HG03175 (cell line): ENCODE measurements around the gene VIPR1.

ENCODE experiments used
- ATAC-seq: cut with Tn5 transposase; IDR thresholded peaks from one replicate; pipeline ENCODE4 v1.9.1; 2021; ENCODE audit warnings: mild to moderate bottlenecking, moderate library complexity; ENCODE audit not compliant: unreplicated experiment

VIPR1 gene, protein sequence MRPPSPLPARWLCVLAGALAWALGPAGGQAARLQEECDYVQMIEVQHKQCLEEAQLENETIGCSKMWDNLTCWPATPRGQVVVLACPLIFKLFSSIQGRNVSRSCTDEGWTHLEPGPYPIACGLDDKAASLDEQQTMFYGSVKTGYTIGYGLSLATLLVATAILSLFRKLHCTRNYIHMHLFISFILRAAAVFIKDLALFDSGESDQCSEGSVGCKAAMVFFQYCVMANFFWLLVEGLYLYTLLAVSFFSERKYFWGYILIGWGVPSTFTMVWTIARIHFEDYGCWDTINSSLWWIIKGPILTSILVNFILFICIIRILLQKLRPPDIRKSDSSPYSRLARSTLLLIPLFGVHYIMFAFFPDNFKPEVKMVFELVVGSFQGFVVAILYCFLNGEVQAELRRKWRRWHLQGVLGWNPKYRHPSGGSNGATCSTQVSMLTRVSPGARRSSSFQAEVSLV

DNA sequence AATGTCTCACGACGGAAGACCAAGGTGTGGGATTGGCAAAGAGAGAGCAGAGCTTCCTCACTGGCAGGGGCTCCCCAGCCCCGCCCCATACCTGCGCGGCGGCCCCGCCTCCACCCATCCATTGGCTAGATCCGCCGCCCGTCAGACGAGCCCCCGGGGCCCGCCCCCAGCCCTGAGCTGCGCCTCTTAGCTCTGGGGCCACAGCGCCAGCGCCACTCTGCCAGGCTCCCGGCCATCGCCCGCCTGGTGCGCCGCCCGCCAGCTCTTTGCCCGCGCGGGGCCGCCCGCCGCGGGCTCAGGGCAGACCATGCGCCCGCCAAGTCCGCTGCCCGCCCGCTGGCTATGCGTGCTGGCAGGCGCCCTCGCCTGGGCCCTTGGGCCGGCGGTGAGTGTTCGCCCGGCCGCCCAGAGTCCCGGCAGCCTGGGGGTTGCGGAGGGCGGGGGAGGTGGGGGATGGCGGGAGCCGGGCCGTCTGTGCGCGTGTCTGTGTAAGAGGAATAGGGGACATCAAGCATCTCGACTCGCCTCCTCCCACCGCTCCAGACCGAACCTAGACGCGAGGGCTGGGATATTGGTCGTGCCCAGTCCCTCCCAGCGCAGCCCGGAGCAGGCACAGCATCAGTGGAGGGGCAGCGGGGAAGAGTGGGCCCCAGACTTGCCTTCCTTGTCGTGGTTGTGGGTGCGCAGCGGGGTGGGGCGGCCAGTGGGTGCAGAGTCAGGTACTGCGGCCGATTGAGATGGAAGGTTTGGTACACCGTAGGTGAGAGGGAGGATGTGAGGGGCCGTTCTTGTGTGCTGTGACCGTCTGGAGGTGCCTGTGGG lies at the start of gene VIPR1:
Gene VIPR1 (plus strand): TSS at position 215 of the 822 bp plus-strand sequence. CDS start 93 bp downstream, at position 308.
- ATAC-seq: peak; percentile 93

DNA sequence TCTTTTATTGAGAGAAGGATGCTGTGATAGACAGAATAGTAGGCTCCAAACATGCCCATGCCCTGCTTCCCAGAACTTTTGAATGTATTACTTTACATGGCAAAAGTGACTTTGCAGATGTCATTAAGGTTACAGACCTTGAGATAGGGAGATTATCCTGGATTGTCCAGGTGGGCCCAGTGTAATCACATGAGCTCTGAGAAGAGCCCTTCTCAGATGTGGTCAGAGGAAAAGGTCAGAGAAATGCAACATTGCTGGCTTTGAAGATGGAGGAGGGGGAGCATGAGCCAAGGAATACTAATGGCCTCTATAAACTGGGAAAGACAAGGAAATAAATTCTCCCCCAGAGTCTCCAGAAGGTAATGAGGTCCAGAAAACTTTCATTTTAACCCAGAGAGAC lies 46.2 kb upstream of the VIPR1 start:
- ATAC-seq: no peak

DNA sequence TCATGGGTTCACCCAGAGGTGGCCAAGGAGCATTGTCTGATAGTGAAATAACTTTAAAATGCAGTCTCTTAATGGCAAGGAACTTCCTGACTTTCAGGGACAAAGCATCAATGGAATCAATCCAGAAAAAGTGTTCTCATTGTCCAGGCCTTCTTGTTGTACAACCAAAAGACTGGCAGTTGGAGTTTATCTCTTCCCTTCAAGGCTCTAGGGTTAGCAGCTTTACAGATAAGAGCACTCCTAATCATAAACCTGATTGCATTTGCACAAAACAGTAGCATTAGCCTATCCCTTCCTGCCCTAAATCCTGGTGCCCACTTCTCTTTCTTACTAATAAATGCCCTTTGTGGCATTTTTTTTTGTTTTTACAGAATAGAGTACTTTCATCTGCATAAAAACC lies 43.3 kb upstream of the VIPR1 start:
- no peak for ATAC-seq

DNA sequence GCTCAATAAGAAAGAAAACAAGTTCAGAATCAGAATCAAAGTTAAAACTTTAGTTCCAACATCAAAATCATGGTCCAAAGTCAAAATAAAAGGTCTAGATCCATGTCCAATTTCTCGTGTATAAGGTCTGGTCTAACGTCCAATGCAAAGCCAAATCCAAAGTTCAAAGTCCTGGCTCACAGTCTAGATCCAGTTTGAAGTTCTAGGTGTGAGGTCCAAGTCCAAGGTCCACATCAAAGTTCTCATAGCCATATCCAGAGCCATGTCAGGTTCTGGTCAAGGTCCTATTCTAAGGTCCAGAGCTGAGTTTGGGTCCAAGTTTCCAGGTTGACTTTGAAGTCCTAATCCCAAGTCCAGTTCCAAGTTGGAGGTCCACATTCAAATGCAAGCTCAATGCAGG lies 40.7 kb upstream of the VIPR1 start:
- no peak for ATAC-seq

DNA sequence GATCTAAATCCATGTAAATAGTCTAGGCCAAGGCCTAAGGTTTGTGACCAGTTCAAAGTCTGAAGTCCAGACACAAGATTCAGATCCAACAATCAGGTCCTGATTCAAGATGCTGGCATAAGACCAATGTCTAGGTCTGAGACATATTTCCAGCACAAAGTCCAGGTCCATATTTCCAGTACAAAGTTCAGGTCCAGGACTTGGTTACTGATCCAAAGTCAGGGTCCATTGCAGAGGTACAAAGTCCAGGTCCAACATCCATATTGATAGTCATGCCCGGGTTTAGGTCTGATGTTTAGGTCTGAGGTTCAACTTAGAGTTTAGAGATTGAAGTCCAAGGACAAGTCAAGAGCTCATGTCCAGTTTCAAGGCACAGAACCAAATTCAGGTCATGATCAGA lies 39.4 kb upstream of the VIPR1 start:
- no peak for ATAC-seq

DNA sequence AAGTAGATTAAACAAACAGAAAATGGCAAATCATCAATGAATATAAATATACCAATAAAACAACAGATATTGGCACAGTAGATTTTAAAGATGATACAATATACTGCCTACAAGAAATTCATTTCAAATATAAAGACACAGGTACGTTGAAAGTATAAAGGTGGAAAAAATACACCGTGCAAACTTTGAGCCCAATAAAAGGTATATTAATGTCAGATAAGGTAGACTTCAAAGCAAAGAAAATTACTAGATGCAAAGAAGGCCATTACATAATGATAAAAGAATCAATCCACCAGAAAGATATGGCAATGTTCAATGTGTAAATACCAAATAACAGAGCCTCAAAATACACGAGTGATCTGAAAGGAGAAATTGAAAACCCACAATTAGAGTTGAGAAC lies 34.3 kb upstream of the VIPR1 start:
- ATAC-seq: no peak

DNA sequence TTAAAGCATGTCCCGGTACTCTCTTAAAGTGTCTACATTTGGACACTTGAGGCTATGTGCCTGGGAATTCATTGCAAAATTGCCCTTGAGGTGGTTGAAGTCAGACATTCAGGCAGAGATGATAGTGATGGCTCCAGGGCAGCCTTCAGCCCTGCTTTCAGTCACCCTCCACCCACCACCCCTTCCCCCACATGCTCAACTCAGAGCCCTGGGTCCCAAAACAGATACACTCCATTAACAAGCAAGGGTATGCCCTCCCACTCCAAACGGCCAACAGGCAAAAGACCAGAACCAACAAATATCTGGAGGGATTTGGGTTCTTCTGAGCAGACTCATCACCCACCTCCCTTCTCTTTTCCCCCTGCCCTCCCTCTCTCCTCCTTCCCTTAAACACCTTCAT lies 29.9 kb upstream of the VIPR1 start:
- no peak for ATAC-seq

DNA sequence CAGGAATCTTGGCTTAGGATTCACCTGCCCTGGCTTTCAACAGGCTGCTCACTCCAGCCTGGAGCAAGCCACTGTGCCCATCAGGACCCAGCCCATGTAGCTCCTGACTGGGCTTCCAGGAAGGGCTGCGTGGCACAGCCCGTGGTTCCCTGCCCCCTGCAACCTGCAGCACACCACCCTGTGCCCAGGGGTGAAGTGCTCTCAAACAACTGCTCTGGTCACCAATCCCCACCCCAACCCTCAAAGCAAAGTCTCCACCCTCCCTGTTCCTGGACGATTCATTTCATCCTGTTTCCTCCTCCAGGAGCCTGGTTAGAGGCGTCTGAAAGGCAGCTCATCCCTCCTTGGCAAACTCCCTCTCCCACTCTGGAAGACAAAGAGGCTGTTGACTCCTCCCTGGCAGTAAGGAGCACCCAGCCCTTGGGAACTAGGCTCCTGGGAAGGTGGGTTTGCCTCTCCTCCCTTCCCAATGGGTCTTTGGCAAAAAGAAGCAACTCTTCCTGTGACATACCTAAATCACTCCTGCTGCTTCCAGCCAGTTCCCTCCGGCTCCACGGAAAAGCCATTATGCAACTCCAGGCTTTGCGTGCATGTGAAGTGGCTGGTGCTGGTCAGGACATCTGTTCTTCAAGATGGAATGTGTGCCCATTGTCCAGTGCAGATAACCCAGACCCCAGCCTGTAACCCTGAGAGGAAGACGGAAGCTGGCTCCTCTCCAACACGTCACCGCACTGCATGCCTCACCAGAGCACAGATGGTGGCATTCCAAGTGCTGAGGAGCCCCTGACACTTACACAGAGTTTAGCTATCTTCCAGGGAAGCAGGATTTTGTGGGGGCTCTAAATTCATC lies 29.1 kb upstream of the VIPR1 start:
- no peak for ATAC-seq

DNA sequence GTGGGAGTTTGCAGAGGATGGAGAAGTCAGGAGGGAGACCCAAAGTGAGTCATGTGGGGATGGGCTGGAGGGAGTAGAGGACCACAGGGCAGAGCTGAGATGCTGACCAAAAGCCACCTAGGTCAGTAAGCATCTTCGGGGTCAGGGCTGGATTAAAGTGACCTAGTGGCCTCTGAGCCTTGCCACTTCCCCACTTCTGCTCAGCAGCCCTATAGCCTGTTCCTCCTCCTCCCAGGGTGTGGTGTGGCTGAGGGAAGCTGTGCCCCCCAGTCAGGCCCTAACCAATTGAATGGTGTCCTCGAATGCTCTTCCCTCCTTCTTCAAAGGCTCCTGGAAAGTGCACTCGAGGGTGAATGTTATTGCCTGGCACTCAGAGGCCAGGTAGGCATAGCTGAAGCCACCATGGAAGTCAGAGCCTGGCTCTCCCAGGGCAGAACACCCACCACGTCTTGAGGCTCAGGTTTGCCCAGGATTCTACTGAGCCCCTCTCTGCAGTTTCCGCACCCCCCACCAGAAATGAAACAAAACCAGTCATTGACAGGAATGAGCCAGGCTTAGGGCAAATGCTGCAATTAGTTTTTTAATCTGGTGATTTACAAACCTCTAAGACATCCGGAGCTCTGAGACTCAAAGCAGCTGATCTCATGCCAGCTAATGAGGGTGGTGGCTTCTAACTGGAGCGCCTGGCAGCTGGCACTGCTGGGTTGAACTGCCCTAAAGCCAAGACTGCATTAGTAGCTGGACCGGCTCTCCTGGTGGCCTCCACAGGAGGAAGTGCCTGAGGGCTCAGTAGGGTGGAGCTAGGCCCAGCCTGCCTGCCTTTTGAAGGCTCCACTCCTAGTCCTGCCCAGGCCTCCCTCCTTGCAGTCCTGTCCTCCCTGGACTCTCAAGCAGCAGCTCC lies 26.0 kb upstream of the VIPR1 start:
- ATAC-seq: no peak

DNA sequence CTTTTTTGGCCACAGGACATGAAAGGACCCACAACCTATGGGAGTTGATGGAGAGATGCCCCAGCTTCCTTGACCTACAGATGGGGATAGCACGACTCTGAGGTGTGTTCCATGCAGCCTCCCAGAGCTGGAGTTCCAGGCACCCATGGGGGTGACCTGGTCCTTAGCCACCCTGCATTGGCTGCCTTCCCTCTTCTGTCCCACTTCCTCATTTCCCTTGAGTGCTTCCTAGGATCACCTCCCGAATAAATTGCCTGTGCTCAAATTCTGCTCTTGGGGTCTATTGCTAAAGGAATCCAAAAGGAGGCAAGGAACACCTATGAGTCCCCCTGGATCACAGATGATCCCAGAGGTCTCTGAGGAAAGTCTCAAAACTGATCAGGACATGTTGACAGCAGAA lies 24.7 kb upstream of the VIPR1 start:
- no peak for ATAC-seq

DNA sequence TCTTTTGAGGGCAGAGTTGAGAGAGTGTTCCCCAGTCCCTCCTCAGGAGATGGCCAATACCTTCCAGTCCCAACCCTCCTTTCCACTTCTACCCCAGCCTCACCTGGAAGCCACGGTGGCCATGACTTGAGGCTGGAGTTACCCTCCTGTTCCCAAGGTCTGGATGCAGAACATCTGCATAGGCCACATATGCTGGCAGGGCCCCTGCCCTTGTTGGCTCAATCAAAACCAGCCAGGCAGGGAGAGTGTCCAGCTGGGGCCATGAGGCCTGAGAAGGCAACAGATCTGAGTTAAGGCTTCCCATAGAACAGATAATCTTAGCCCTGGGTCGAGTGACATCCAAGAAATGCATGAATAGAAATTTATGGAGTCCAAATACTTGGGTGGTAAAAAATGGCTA lies 23.6 kb upstream of the VIPR1 start:
- ATAC-seq: no peak

DNA sequence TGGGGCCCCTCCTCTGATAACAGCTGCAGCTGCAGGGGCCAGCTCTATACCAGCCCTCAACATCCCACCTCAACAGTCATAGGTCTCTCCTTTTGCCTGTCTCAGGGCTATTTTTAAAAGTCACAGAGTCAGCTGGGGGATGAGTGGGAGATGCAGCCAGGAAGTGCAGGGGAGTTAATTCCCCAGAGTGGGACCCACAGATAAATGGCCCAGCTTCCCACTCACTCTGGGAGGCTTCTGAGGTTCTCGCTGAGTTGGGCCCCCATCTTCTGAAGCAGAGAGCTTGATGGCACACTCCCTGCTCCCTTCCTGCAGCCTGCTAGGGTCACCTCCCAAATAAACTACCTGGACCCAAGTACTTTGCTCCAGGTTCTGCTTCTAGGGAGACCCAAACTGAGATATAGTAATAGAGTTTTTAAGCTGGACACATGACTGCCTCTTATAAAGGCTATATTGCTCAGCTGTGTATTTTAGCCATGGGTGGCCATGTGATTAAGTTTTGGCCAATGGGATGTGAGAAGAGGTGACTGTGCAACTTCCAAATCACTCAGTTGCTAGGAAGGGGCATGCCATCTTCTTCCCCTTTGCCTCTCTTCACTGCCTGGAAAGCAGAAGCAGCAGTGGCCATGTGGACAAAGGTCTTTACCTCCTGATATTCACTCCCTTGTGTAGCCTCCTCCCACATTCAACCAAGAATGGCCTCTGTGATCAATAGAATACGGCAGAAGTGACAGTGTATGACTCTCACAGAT lies 15.5 kb upstream of the VIPR1 start:
- no peak for ATAC-seq

DNA sequence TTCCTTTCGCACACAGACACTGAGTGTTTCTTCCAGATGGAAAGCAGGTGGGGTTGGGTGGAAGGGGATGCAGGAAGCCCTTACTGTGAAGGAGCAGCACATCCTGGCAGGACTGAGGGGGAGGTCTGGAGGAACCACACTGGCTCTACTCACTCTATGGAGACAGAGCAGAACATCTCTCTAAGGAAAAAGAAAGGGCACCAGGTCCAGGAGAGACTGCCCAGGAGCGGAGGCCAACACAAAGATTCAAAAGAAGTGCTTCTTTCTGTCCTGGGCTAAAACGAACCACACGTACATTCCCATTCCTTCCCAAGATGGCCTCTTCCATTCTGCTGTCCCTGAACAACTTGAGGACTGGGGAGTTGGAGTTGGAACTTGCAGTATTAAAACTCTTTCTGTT lies 13.8 kb upstream of the VIPR1 start:
- ATAC-seq: no peak

DNA sequence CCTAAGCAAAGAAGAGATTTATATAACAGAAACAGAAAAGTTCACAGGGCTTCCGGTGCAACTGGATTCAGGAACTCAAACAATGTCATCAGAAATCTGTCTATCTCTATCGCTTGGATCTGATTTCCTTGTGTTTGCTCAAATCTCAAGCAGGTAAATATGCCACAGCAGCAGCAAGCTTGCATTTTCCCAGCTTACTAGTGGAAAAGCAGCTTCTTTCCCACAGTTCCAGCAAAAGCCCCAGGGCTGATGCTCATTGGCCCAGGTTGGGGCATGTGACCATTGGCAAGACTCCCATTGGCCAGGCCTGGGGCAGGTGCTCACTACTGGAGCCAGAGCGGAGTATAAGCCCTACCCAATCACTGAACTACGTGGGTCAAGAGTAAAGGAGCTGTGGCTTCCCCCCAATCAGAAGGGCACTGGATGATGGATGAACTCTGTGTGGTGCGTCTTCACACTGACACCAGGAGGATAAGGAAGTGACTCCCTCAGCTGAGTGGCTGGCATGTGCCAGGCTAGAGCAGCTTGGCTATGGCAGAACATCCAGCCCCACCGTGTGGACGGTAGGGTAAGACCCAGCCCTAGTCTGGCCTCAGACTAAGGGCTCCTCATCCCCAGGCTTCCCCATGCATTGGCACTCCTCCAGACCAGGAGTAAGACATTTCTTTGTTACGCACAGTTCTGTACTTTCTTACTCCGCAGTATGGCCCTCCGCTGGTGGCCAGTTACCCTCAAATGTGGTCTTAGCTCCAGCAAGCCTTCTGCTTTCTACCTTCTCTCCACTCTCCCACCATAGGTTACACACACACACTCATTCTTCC lies 13.1 kb upstream of the VIPR1 start:
- ATAC-seq: no peak

DNA sequence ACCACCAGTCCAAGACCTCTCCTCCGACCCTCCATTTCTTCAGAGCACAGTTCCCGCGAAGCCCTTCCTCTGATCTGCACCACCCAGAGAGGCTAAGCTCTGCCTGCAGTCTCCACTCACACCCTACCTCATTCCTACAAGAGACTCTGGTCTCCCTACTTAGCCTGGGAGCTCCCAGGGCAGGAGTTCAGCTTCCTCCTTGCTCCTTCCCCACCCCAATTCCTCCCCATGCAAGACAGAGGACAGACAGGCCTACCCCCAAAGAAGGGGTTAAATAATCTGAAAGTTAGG lies 12.6 kb upstream of the VIPR1 start:
- peak; percentile 10 for ATAC-seq

DNA sequence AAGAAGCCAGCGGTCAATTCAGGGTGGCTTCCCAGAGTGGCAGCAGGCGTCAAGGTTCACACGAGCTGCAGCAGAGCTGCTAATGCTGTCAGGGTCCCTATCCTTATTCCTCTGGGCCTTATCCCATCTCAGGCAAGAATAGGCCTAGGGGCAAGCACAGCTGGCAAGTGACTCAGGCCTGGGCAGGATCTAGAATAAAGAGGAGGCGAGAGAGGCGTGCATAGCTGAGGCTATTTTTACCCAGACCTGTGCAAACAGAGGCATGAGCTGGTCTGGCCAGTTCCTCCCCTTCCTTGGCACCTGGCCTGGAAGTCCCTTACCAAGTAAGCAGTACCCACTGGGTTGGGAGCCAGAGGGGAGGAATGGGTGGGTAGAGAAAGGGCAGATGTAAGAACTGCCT lies 12.2 kb upstream of the VIPR1 start:
- ATAC-seq: peak; percentile 99

DNA sequence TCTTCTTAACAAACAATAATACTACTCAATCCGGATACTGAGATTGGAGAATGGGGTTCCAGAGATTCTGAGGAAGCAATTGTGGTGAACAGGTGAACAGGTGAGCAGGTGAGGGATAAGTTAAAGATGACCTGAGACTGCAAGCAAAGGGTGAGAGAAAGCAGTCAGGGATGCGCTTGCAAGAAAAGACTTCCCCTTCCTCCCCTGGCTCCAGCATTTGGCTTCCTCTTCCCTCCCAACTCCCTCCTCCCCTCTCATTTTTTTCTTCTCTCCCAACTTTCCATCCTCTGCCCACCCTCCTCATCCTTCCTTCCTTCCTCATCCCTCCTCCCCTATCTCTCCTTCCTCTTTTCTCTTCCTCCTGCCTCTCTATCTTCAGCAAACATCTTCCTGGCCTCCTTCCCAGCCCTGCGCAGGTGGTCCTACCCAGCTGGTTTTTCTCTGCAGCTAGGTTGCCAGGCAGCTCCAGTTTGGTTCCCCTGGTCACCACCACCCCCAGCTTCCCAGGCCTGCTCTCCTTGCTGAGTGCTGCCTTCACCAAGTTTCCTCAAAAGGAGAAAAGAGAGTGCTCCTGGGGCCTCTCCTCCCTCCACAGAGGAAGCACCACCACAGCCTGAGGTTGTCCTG lies 10.4 kb upstream of the VIPR1 start:
- ATAC-seq: no peak

DNA sequence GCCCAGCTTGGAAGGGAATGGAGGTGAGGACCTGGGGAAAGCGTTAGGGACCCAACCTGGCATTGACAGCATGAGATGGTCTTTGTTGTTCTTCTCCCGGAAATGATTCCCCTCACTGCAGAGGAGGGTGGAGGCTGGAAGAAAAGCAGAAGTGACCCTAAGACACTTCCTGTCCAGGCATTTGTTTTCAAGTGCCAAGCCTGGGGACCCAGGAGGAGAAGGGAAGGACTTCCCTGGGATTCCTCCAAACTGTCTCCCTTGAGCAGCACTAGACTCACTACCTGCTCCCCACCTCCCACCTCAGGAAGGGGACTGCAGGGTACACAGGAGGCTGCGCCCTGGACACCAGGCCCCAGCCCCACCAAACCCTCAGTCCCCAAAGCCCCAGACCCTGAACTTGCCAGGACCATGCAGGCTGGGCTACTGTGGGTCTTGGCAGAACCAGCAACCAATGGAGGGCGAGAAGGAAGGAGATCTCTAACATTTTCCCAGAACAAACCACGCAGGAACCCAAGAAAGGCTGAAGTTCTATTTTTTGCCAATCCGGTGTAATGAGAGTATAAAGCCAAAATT lies 9.8 kb upstream of the VIPR1 start:
- no peak for ATAC-seq
